SW 1271 (cell line): ENCODE results near the gene WDFY4.

Source experiments
- DNase-seq, 2 experiments: peaks; one replicate each; lab custom pipeline; 2025; lab: John Stamatoyannopoulos, UW

The WDFY4 gene

GRCh38 chr10:48985621-48986158 is 301.0 kb downstream of the WDFY4 start:
- DNase-seq = no peak

- DNase-seq = no peak
These were observed 305.6 kb downstream of the WDFY4 start for GRCh38 chr10:48990226-48990625.

- no peak for DNase-seq
These were observed 309.0 kb downstream of the WDFY4 start for GRCh38 chr10:48993627-48994026.

- DNase-seq = no peak
These were observed 311.7 kb downstream of the WDFY4 start for GRCh38 chr10:48996329-48996728.

- DNase-seq = no peak
These were observed 314.7 kb downstream of the WDFY4 start for GRCh38 chr10:48999346-48999745.

- DNase-seq = no peak
These were observed 316.0 kb downstream of the WDFY4 start for GRCh38 chr10:49000437-49001398.

- DNase-seq = no peak
These were observed 316.7 kb downstream of the WDFY4 start for GRCh38 chr10:49001402-49001801.

- DNase-seq = no peak
These were observed 317.4 kb downstream of the WDFY4 start for GRCh38 chr10:49001870-49002672.

GRCh38 chr10:49005270-49005669 is 320.6 kb downstream of the WDFY4 start:
- no peak for DNase-seq

- no peak for DNase-seq
These were observed 322.5 kb downstream of the WDFY4 start for GRCh38 chr10:49007129-49007528.

- DNase-seq = no peak
These were observed 323.4 kb downstream of the WDFY4 start for GRCh38 chr10:49008091-49008490.

GRCh38 chr10:49008505-49009198 is 324.0 kb downstream of the WDFY4 start:
- no peak for DNase-seq

GRCh38 chr10:49009199-49009979 is 324.7 kb downstream of the WDFY4 start:
- no peak for DNase-seq

GRCh38 chr10:49010295-49010694 is 325.6 kb downstream of the WDFY4 start:
- DNase-seq = no peak

GRCh38 chr10:49010865-49011264 is 326.2 kb downstream of the WDFY4 start:
- DNase-seq = no peak

- DNase-seq = no peak
These were observed 327.1 kb downstream of the WDFY4 start for GRCh38 chr10:49011756-49012155.

GRCh38 chr10:49012603-49013002 is 327.9 kb downstream of the WDFY4 start:
- no peak for DNase-seq

GRCh38 chr10:49015700-49016099 is 331.0 kb downstream of the WDFY4 start:
- DNase-seq = no peak

- no peak for DNase-seq
These were observed 337.0 kb downstream of the WDFY4 start for GRCh38 chr10:49021685-49022084.

GRCh38 chr10:49023071-49023470 is 338.4 kb downstream of the WDFY4 start:
- DNase-seq = no peak

- no peak for DNase-seq
These were observed 339.1 kb downstream of the WDFY4 start for GRCh38 chr10:49023752-49024151.
